Measurements from ENCODE around the gene PPP6C.

GRCh38 chr9:125106285-125106893 lies 83.2 kb downstream of the PPP6C start:
- TF ChIP-seq YY1 (IDR thresholded peaks at IDR 0.05; ENCODE audit: insufficient read depth, insufficient read length) (no peak), ZNF274 (IDR thresholded peaks at IDR 0.05; ENCODE audit: low read depth, low read length) (no peak)

Measured in NT2/D1 (cell line).